Natural killer cell treated with Interleukin-12 subunit alpha and Interleukin-12 subunit beta and Interleukin-15 and Interleukin-18, amount 100 ng/mL, for 72 hours (primary cell): ENCODE results near the gene SLC4A5. TPM values are rescaled to one million over a fixed set of nuclear protein-coding genes. Genes with fewer than 3 reads are reported as not detected.

Source experiments
- ATAC-seq, 2 donors: fragments of 150-1000 bp; cut with Tn5 transposase in 1 of 2; sonication (Bioruptor Pico), chemical (Tn5 transposase) in 1 of 2; 2 replicates each; pipeline ENCODE4 v1.10.0; 2021
- DNase-seq: peaks from one replicate; pipeline ENCODE4 v3.0.0; 2022; ENCODE audit warnings: low spot score
- H3K27ac Mint-ChIP-seq, 2 donors: 1 replicate in 1 of 2; 2 replicates in 1 of 2; pipeline ENCODE4 v1.8.0; 2022; ENCODE audit warnings: mixed read lengths in 2 of 2, mild to moderate bottlenecking in 1 of 2, moderate library complexity in 1 of 2
- H3K27me3 Mint-ChIP-seq, 2 donors: 1 replicate in 1 of 2; 2 replicates in 1 of 2; pipeline ENCODE4 v1.8.0; 2022; ENCODE audit warnings: mixed read lengths in 2 of 2
- H3K36me3 Mint-ChIP-seq: one replicate; pipeline ENCODE4 v1.8.0; 2022; ENCODE audit warnings: mixed read lengths
- H3K4me1 Mint-ChIP-seq, 2 donors: 1 replicate in 1 of 2; 2 replicates in 1 of 2; pipeline ENCODE4 v1.8.0; 2022; ENCODE audit warnings: low read depth in 2 of 2, mixed read lengths in 2 of 2, mild to moderate bottlenecking in 1 of 2
- H3K4me3 Mint-ChIP-seq: one replicate; pipeline ENCODE4 v1.8.0; 2022; ENCODE audit warnings: mixed read lengths
- H3K9me3 Mint-ChIP-seq: 2 replicates; pipeline ENCODE4 v1.8.0; 2022; ENCODE audit warnings: mixed read lengths
- total RNA-seq, 2 donors: library from RNA; stranded (reverse); gene quantifications; one replicate each; pipeline ENCODE4 v1.2.3, GENCODE V29; 2022

SLC4A5 gene
- total RNA-seq, 2 donors from 2014 or later = 1.2 to 3.2 TPM

- H3K9me3 Mint-ChIP-seq = no peaks in the 10 kb centered on the region
- H3K4me1 Mint-ChIP-seq = peaks cover 40 to 41% of the 10 kb centered on the region in 2 donors
- ATAC-seq = peak; percentile 1 to 12
- peaks cover 15% of the 10 kb centered on the region for H3K36me3 Mint-ChIP-seq
- H3K27ac Mint-ChIP-seq = peak overlapping the region; percentile 82 to 93
- DNase-seq = no peak
- H3K4me3 Mint-ChIP-seq = peak overlapping the region; percentile 85
- no peaks in the 10 kb centered on the region for H3K27me3 Mint-ChIP-seq
Observed at GRCh38 chr2:74179063-74179865, 164.0 kb downstream of the SLC4A5 start.

- Mint-ChIP-seq H3K9me3 (no peaks in the 10 kb centered on the region), H3K27me3 (no peaks in the 10 kb centered on the region), H3K4me3 (peak within 1 kb of the TSS; percentile 85), H3K4me1 (peaks cover 34 to 36% of the 10 kb centered on the region in 2 donors), H3K27ac (peak within 1 kb of the TSS; percentile 82 to 93), H3K36me3 (peaks cover 15% of the 10 kb centered on the region)
- DNase-seq (peak; percentile 99), ATAC-seq (peak; percentile 97)
Observed at GRCh38 chr2:74178211-74179062, 164.8 kb downstream of the SLC4A5 start, which contains the start of gene MOB1A. Gene MOB1A, minus strand, starts transcription at chr2:74178879. Its CDS starts 205 bp downstream, at chr2:74178674.

- Mint-ChIP-seq H3K4me1 (peaks cover 39 to 40% of the 10 kb centered on the region in 2 donors), H3K4me3 (peak overlapping the region; percentile 85), H3K27ac (peak overlapping the region; percentile 82 to 93), H3K9me3 (no peaks in the 10 kb centered on the region), H3K27me3 (no peaks in the 10 kb centered on the region), H3K36me3 (peaks cover 15% of the 10 kb centered on the region)
- DNase-seq (no peak), ATAC-seq (no peak)
Observed at GRCh38 chr2:74177696-74178095, 165.5 kb downstream of the SLC4A5 start.

GRCh38 chr2:74174909-74175308 is 168.3 kb downstream of the SLC4A5 start:
- Mint-ChIP-seq H3K27ac (peak overlapping the region; percentile 82 to 93), H3K4me1 (peaks cover 40 to 43% of the 10 kb centered on the region in 2 donors), H3K27me3 (no peaks in the 10 kb centered on the region), H3K9me3 (no peaks in the 10 kb centered on the region), H3K4me3 (peak overlapping the region; percentile 85), H3K36me3 (peaks cover 23% of the 10 kb centered on the region)
- ATAC-seq (no peak), DNase-seq (no peak)

GRCh38 chr2:74168739-74169138 is 174.5 kb downstream of the SLC4A5 start:
- Mint-ChIP-seq H3K9me3 (no peaks in the 10 kb centered on the region), H3K27ac (peak overlapping the region; percentile 70 to 79), H3K4me3 (peak overlapping the region; percentile 38), H3K36me3 (peaks cover 38% of the 10 kb centered on the region), H3K27me3 (no peaks in the 10 kb centered on the region), H3K4me1 (peaks cover 23 to 29% of the 10 kb centered on the region in 2 donors)
- DNase-seq = no peak
- ATAC-seq = peak in 1 of 2 donors; percentile 58

Other genes starting within 250 kb of the SLC4A5 start
- 10 to 100 TPM; 68.0 to 72.5 TPM for gene BOLA3, start 195.5 kb downstream of the SLC4A5 start, total RNA-seq
- 100 to 1,000 TPM; 167 to 228 TPM for gene MOB1A, start 164.5 kb downstream of the SLC4A5 start, total RNA-seq
- gene MTHFD2, start 144.8 kb downstream of the SLC4A5 start, total RNA-seq = 100 to 1,000 TPM; 384 to 480 TPM
- 100 to 1,000 TPM in 1 of 2 donors, 10 to 100 TPM in 1; 97.8 to 106 TPM for gene DCTN1, start 36.9 kb upstream of the SLC4A5 start, total RNA-seq
- 1 to 10 TPM; 1.7 to 2.2 TPM for gene C2orf81, start 78.2 kb upstream of the SLC4A5 start, total RNA-seq
- 10 to 100 TPM; 41.8 to 44.9 TPM for gene WDR54, start 78.3 kb upstream of the SLC4A5 start, total RNA-seq
- gene RTKN, start 98.5 kb upstream of the SLC4A5 start, total RNA-seq = 10 to 100 TPM in 1 of 2 donors, 1 to 10 TPM in 1; 4.6 to 11.6 TPM
- 10 to 100 TPM; 42.3 to 45.6 TPM for gene INO80B, start 111.7 kb upstream of the SLC4A5 start, total RNA-seq
- 10 to 100 TPM; 28.6 to 48.0 TPM for gene WBP1, start 115.0 kb upstream of the SLC4A5 start, total RNA-seq
- gene MOGS, start 122.0 kb upstream of the SLC4A5 start, total RNA-seq = 100 to 1,000 TPM in 1 of 2 donors, 10 to 100 TPM in 1; 97.9 to 111 TPM
- 100 to 1,000 TPM in 1 of 2 donors, 10 to 100 TPM in 1; 94.5 to 111 TPM for gene MRPL53, start 129.3 kb upstream of the SLC4A5 start, total RNA-seq
- gene CCDC142, start 139.6 kb upstream of the SLC4A5 start, total RNA-seq = 10 to 100 TPM; 31.8 to 46.5 TPM
- 10 to 100 TPM; 42.8 to 49.0 TPM for gene TTC31, start 139.7 kb upstream of the SLC4A5 start, total RNA-seq
- gene LBX2, start 156.2 kb upstream of the SLC4A5 start, total RNA-seq = 1 to 10 TPM; 1.3 to 1.5 TPM
- gene PCGF1, start 164.3 kb upstream of the SLC4A5 start, total RNA-seq = 10 to 100 TPM; 31.3 to 41.3 TPM
- under 1 TPM; 0.12 to 0.95 TPM for gene TLX2, start 171.0 kb upstream of the SLC4A5 start, total RNA-seq
- gene DQX1, start 182.8 kb upstream of the SLC4A5 start, total RNA-seq = 1 to 10 TPM in 1 of 2 donors, under 1 TPM in 1; 0.55 to 1.0 TPM
- gene AUP1, start 186.3 kb upstream of the SLC4A5 start, total RNA-seq = 100 to 1,000 TPM; 190 to 233 TPM
- 100 to 1,000 TPM in 1 of 2 donors, 10 to 100 TPM in 1; 93.1 to 100 TPM for gene HTRA2, start 186.5 kb upstream of the SLC4A5 start, total RNA-seq
- gene LOXL3, start 210.5 kb upstream of the SLC4A5 start, total RNA-seq = 1 to 10 TPM; 1.2 to 2.7 TPM
- gene DOK1, start 211.3 kb upstream of the SLC4A5 start, total RNA-seq = 10 to 100 TPM; 27.4 to 34.4 TPM